CD4-positive, alpha-beta T cell treated with Interleukin-21 for 1 hour (primary cell): ENCODE measurements around the gene OPRM1.

ENCODE experiments used
- DNase-seq: peaks from one replicate; pipeline ENCODE4 v3.0.0-alpha.2; 2020

OPRM1 gene

DNA sequence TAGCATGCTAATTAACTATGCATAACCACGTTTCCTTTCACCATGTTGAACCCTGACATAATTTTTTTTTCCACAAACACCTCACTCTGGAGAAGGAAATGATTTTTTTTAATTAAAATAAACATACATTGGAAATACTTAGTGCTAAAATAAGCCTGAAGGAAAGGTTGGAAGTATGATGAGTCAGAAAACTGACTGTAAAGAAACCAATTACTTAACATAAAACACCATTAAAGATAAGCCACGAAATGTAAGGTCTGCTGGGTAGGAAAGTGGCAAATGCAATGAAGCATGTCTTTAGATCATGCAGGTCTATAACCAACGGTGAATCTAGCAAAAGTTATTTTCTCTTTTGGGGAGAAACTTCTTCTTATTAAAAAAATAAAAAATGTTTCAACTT lies 47.5 kb downstream of the OPRM1 start:
- DNase-seq: no peak

DNA sequence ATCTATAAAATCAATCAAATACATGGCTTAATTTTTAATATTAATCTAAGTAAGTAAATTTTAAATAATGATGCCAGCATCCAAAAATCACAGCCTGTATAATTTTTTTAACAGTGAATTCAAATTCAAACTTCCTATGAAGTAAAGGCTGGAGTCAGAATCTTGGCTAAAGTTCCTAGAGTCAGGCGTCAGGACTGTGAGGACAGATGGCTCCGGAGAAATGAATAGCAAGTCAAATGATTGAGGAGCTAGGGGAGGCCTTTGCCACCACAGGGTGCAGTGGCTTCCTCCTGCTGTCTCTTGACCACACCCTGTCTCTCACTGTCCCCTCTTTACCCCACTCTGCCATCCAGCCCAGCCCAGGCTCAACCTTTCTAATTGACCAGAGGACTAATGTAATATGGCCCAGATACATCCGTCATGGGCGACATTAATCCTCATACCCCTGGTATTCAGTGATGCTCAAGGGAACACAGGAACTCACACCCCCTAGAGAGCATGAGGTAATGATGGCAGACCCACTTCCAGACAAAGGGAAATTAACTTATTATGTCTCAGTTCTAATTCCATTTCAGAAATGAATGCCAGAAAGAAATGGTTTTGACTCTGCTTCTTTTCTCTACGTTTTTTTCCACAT lies 53.4 kb downstream of the OPRM1 start:
- no peak for DNase-seq

GRCh38 chr6:154093231-154094044 lies 54.4 kb downstream of the OPRM1 start:
- DNase-seq: no peak

- DNase-seq: no peak
Measured at GRCh38 chr6:154095571-154095970, 56.5 kb downstream of the OPRM1 start.

GRCh38 chr6:154096316-154096715 lies 57.3 kb downstream of the OPRM1 start:
- DNase-seq: no peak

GRCh38 chr6:154096834-154097233 lies 57.8 kb downstream of the OPRM1 start:
- DNase-seq: no peak

DNA sequence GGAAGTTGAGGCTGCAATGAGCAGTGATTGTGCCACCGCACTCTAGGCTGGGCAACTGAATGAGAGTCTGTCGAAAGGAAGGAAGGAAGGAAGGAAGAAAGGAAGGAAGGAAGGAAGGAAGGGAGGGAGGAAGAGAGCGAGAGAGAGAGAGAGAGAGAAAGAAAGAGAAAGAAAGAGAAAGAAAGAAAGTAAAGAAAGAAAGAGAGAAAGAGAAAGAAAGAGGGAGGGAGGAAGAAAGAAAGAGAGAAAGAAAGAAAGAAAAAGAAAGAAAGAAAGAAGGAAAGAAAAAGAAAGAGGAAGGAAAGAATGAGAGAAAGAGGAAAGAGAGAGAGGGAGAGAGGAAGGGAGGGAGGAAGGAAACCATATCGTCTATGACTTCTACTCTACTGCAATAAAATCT lies 60.2 kb downstream of the OPRM1 start:
- DNase-seq: no peak

DNA sequence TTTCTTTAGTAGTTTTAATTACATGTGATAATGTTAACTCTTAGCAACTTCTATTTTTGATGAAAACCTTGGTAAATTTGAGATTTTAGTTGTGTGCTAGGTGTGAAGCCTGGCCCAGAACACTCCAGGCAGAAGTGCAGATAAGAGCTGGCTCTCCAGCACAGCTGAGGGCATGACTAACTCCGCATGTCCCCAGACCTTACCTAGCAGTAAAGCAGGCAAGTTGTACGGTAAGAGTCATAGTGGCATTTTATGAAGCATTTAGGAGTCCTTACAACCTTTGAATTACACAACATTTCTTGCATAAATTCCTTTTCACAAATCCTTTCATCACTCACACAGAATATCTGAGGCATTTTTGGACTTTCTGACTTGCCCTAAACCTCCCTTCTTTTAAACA lies 67.2 kb downstream of the OPRM1 start:
- DNase-seq: no peak

DNA sequence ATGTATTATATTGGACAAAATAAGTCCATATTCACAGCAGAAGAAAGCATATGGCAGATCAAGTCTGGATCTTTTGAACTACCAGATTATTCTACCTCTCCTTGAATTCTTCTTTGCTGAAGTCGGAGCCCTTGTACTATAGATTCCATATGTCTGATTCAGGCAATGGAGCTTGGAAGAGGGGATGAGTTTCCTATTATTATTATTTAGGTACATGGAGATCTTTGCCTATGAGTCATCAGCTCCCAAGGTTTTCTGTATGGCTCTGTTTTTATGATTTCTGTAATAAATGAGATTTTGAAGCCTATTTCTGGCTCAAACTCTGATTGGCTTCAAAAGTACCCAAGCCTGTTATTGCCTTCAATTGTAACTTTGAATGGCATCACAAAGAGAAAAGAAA lies 72.0 kb downstream of the OPRM1 start:
- DNase-seq: no peak

GRCh38 chr6:154112181-154112809 lies 73.3 kb downstream of the OPRM1 start:
- no peak for DNase-seq

GRCh38 chr6:154113392-154113791 lies 74.4 kb downstream of the OPRM1 start:
- DNase-seq: no peak

DNA sequence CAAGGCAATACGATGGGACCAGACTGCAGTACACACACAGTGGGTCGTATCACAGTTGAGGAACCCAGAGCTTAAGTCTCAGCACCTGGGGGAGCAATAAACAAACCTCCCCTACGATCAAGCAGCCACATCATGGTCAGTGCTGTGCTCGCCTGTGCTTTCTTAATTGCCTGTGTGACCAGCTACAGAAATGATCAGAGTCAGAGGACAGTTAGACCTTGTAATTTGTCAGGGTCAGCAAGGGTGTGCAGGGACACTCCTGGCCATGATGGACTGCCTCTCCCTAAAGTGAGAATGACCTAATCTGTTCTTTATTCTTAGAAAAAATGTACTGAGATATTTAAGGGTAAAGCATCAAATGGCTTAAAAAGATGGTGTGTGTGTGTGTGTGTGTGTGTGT lies 78.4 kb downstream of the OPRM1 start:
- no peak for DNase-seq

DNA sequence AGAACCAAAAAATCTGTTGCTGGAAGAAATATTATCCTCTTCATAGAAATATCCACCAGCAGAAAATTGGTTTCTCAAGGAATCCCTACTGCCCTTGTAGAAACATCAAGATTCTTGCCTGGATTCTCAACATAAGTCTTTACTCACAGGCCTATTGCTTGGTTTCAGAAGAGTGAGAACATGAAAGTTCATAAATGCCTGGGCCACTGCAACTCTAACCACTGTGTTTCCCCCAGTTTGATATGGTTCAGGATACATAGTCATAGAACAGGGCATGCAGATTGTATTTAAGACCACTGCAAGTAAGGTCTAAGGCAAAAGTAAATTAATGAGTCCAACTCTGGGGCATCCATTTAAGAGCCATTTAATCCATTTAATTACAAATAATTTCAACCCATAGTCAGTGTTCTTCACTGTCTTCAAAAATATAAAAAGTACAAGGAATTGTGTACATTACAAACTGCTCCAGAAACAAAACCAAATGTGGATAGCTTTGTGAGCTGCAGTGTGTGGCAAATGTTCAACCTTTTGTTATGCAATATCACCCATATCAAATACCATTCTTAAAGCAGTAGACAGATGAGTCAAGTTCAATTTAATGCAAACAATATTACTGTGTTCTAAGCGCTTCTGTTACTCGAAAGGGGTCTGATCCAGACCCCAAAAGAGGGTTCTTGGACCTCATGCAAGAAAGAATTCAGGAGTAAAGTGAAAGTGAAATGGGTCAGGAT lies 83.3 kb downstream of the OPRM1 start:
- DNase-seq: no peak

DNA sequence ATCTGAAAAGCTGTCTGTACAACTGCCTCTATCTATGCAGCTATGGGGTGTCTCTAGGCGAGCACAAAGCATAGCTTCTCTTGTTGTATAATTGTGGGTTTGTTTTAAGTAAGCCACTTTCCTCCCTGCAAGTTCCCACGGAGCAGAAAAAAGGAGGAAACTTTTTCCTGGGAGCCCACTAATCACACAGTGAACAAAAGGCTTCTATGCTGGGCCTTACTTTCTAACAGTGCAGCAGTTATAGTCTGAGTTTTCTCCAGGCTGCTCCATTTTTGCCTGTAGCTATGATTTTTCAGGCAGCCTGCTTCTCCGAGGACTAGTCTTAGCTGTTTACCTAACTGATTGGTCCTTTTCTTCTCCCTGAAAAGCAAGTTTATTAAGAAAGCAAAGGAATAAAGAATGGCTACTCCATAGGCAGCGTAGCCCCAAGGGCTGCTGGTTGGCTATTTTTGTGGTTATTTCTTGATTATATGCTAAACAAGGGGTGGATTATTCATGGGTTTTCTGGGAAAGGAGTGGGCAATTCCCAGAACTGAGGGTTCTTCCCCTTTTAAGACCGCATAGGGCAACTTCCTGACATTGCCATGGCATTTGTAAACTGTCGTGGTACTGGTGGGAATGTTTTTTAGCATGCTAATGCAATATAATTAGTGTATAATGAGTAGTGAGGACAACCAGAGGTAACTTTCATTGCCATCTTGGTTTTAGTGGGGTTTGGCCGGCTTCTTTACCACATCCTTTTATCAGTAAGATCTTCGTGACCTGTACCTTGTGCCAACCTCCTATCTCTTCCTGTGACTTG lies 84.3 kb downstream of the OPRM1 start:
- no peak for DNase-seq

- DNase-seq: no peak
Measured at GRCh38 chr6:154125421-154125820, 86.4 kb downstream of the OPRM1 start.

GRCh38 chr6:154127657-154128056 lies 88.6 kb downstream of the OPRM1 start:
- DNase-seq: no peak

GRCh38 chr6:154134471-154135147 lies 95.6 kb downstream of the OPRM1 start:
- DNase-seq: no peak

- DNase-seq: no peak
Measured at GRCh38 chr6:154138793-154139192, 99.8 kb downstream of the OPRM1 start.

DNA sequence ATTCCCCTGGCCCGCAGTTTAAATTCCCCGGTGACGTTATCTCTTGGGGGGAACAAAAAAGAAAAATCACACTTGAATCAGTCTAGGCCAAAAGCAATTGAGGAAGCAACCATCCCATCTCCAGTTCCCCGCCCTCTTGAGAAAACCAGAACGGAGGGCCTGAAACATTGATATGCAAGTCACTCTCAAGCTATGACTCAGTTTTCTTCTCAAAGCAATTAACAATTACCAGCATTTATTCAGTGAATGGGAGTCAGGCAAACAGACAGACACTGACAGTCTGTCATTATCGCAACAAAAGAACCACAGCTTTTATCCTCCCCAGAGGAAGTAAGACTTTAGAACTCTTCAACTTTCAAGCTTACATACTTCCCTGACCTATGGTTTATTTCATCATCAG lies 100.9 kb downstream of the OPRM1 start:
- DNase-seq: no peak

DNA sequence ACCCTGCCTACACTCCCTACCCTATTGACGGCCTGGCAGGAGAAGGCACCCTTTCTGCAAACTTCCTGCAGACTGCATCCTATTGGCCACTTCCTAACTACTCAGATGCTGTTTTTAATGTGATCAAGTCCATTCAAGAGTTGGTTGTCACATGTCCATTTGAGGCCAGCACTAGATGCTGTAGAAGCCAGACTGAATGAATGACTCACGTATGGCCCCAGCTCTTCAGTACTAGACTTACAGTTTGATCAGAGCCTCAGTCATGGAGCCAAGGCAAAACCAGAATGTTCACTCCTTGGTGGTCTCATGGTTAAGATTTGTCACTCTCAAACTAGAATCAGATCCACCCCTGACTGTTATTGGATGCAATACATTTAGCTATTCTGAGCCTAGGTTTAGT lies 101.7 kb downstream of the OPRM1 start:
- DNase-seq: no peak

- no peak for DNase-seq
Measured at GRCh38 chr6:154143753-154144152, 104.7 kb downstream of the OPRM1 start.

DNA sequence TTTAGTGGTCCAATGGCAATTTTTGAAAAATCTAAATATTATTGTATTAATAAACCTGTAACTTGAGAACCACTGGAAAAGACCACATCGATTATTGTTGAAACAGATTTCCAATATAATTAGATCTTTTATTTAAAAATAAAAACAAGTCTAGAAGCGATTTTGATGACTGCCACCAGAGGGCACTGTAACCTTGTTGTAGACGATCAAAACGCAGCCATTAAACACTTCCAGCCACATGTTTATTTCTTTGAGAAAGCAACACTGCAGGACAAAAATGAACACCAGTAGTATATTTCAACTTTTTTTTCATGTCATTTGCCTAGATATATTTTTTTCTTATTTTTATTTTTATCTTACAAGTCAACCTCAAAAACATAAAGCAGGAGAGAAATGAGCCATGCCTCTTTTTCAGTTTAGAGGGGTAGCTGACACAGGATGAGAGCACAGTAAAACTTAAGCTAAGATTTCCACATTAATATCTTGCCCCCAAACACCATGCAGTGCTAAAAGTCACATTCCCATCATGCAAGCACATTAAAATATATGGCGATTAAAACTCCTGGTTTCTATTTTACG lies 115.4 kb downstream of the OPRM1 start:
- peak; percentile 72 for DNase-seq
